Breast epithelium (tissue), 3 donors: ENCODE data around the gene SPIB.

ENCODE experiments used
- POLR2AphosphoS5 ChIP-seq, 3 donors: sonication (generic); formaldehyde crosslinking; IDR thresholded peaks; one replicate each; pipeline ENCODE4 v1.6.1; 2017; ENCODE audit warnings: antibody characterized with exemption in 3 of 3
- TF ChIP-seq, protein P1 (sequence below), 3 donors: fragments of 450-650 bp; IDR thresholded peaks; one replicate each; pipeline ENCODE4 v1.5.1; 2016 to 2017; ENCODE audit warnings: antibody characterized with exemption in 3 of 3, mild to moderate bottlenecking in 3 of 3, moderate library complexity in 3 of 3

DNA sequence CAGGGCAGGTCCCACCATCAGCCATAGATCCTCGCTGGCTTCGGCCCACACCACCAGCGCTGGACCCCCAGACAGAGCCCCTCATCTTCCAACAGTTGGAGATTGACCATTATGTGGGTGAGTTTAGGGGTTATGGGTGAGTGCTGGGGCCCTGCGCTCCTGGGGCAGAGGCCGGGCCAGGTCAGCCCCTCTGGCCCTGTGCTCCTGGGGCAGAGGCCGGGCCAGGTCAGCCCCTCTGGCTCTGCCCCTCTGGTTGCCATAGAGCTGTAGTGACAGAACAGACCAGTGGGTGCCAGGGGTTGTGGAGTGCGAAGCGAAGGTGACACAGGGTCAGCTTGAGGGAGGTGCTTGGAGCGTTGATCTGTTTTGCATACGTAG, 19.4 kb upstream of the SPIB start:
- TF ChIP-seq, protein P1, sequence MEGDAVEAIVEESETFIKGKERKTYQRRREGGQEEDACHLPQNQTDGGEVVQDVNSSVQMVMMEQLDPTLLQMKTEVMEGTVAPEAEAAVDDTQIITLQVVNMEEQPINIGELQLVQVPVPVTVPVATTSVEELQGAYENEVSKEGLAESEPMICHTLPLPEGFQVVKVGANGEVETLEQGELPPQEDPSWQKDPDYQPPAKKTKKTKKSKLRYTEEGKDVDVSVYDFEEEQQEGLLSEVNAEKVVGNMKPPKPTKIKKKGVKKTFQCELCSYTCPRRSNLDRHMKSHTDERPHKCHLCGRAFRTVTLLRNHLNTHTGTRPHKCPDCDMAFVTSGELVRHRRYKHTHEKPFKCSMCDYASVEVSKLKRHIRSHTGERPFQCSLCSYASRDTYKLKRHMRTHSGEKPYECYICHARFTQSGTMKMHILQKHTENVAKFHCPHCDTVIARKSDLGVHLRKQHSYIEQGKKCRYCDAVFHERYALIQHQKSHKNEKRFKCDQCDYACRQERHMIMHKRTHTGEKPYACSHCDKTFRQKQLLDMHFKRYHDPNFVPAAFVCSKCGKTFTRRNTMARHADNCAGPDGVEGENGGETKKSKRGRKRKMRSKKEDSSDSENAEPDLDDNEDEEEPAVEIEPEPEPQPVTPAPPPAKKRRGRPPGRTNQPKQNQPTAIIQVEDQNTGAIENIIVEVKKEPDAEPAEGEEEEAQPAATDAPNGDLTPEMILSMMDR (IDR thresholded peaks at IDR 0.05): no peak
- no peak for TF ChIP-seq POLR2AphosphoS5 (IDR thresholded peaks at IDR 0.05)
